NB4 (cell line): ENCODE results near the gene KIRREL1.

Experiments used
- DNase-seq: peaks from one replicate; pipeline ENCODE4 v3.0.0; 2010; ENCODE audit warnings: low read depth
- H3K4me3 ChIP-seq: one replicate; pipeline ENCODE4 v1.5.1; 2011; ENCODE audit warnings: mild to moderate bottlenecking, low read depth, low read length, moderate library complexity
- MYC ChIP-seq: IDR thresholded peaks from 2 replicates; pipeline ENCODE4 v1.6.1; 2011; ENCODE audit warnings: low read depth, low read length
- POLR2A ChIP-seq: IDR thresholded peaks from 2 replicates; pipeline ENCODE4 v1.6.1; 2011; ENCODE audit warnings: mild to moderate bottlenecking; ENCODE audit not compliant: insufficient read length; ENCODE audit errors: extremely low read depth
- TF ChIP-seq, protein P1 (sequence below): IDR thresholded peaks from one replicate; pipeline ENCODE4 v1.5.1; 2012; ENCODE audit warnings: low read depth, low read length
- TF ChIP-seq, protein P2 (sequence below): IDR thresholded peaks from 2 replicates; pipeline ENCODE4 v1.6.1; 2011; ENCODE audit warnings: low read depth, low read length

Gene KIRREL1

DNA sequence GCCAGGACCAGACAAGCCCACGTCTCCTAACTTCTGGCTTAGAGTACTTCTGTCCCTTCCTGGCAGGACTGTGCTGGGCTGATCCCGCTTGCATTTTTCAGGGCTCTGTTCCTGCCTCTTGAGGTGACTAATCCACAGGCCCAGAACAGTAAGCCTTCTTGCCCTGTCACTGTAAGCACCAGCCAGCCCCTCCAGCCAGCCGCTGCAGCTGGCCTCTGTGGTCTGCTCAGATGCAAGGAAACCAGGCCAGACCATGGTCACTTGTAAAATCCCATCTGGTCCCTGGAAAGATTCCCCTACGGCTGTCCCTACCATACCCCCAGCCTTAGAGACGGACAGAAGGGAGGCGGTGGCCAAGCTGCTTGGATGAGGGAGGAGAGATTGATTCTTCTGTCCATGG, 74.2 kb downstream of the KIRREL1 start:
- TF ChIP-seq, protein P1, sequence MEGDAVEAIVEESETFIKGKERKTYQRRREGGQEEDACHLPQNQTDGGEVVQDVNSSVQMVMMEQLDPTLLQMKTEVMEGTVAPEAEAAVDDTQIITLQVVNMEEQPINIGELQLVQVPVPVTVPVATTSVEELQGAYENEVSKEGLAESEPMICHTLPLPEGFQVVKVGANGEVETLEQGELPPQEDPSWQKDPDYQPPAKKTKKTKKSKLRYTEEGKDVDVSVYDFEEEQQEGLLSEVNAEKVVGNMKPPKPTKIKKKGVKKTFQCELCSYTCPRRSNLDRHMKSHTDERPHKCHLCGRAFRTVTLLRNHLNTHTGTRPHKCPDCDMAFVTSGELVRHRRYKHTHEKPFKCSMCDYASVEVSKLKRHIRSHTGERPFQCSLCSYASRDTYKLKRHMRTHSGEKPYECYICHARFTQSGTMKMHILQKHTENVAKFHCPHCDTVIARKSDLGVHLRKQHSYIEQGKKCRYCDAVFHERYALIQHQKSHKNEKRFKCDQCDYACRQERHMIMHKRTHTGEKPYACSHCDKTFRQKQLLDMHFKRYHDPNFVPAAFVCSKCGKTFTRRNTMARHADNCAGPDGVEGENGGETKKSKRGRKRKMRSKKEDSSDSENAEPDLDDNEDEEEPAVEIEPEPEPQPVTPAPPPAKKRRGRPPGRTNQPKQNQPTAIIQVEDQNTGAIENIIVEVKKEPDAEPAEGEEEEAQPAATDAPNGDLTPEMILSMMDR: no peak
- TF ChIP-seq MYC: no peak
- TF ChIP-seq, protein P2, sequence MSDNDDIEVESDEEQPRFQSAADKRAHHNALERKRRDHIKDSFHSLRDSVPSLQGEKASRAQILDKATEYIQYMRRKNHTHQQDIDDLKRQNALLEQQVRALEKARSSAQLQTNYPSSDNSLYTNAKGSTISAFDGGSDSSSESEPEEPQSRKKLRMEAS: no peak
- no peak for TF ChIP-seq POLR2A
- no peak for DNase-seq
- H3K4me3 ChIP-seq: no peak overlapping the region

DNA sequence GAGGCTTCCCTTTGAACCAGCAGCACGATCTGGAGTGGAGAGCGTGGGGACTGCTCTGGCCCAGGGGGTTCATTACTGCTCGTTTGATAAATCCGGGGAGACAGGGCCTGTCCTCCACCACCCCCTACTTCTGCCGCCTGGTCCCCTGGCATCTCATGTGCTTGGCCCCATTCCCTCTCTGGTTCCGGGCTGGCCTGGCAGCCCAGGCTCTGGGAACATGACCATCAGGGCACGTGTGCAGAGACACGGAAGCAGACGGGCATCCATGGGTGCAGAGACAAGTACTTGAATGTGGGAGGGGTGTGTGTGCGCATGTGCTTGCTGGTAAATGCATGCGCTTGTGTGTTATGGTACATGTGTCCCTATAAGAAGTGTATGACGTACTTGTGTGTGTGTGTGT, 75.5 kb downstream of the KIRREL1 start:
- TF ChIP-seq, protein P2: no peak
- TF ChIP-seq MYC (no peak), POLR2A (no peak)
- TF ChIP-seq, protein P1: no peak
- no peak for DNase-seq
- no peak overlapping the region for H3K4me3 ChIP-seq

DNA sequence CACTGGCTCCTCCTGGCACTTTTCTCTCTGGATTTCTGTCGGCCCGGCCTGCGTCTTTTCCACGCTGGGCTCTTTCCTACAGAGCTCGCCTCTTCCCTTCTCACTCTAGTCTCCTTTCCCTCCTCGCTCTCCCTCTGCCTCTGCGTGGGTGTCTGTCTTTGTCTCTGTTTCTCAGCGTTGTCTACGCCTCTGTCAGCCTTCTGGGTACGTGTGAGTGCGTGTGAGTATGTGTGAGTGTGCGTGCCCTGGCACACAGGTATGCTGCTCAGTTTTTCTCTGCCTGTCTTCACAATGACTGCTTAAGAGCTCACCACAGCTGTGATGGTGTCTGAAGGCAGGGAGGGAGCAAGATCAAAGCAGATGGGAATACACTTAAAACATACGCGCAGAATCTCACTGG, 77.7 kb downstream of the KIRREL1 start:
- no peak overlapping the region for H3K4me3 ChIP-seq
- TF ChIP-seq, protein P2: no peak
- TF ChIP-seq, protein P1: no peak
- TF ChIP-seq MYC (no peak), POLR2A (no peak)
- DNase-seq: no peak

DNA sequence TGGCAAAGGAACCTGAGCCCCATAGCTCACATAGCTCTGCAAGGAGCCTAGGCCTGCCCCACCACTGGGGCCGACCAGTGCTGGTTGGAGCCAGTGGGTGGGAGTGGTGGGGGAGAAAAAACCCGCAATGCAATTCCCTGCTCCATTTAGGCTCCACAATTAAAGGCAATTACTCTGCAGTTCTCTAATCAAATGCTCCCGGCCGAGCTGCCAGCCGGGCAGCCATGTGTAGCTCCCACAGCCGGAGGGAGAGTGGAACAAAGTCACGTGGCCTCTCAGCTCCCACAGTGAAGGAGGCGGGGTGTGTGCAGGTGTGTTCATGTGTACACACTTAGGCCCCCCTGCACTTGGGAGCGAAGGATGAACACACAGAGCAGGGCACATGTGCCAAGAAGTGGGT, 81.6 kb downstream of the KIRREL1 start:
- TF ChIP-seq, protein P1: no peak
- no peak for TF ChIP-seq POLR2A
- no peak for TF ChIP-seq MYC
- TF ChIP-seq, protein P2: no peak
- no peak for DNase-seq
- no peak overlapping the region for H3K4me3 ChIP-seq

DNA sequence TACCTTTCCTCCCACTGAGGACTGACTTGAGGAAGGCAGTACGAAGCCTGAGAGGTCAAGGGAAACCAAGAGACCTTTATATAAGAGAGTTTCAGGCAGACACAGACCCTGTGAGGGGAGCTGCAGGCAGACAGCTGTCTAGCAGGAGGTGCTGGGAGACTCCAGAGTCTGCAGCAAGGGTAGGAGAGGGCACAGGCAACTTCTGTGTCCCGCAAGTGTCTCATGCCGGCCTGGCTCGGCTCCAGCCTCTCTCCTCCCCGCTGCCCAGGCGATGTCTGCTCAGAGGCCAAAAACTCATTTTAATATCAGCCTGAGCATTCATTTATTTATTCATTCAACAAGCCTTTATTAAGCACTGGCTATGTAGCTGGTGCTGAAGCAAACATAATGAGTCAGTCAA, 83.0 kb downstream of the KIRREL1 start:
- DNase-seq: no peak
- TF ChIP-seq, protein P1: no peak
- H3K4me3 ChIP-seq: no peak overlapping the region

DNA sequence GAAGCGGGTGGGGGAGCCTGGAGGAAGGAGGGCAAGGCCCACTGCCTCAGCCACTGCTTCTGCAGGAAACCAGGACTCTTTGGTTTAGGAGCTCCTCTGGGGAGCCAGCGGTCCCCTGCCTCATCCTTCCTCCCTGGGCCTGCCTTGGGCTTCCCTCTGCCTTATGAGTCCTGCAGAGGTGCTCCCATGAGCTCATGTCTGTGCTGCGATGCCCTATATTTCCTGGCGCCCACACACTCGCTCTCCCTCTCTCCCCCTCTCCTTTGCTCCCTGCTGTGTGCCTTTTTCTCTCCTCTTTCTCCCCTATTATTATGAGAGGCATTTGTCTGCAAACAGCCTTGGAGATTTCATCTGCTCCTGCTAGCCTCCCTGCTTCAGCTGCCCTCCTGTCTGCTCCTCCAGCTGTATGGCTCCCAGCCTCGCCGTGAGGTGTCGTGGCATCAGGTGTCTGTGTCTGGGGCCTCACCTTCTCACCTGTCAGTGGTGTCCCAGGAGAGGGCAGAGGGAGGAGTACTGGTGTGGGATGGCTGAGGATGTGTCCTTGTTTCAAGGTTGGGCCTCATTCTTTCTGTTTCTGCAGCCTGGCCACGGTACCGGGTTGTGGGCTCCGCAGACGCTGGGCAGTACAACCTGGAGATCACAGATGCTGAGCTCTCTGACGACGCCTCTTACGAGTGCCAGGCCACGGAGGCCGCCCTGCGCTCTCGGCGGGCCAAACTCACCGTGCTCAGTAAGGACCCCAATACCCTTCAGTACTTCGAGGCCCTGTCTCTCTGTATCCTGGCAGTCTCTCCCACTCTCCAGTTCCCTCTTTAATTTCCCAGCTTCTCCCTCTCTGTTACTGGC, 84.2 kb downstream of the KIRREL1 start:
- DNase-seq: no peak
- no peak overlapping the region for H3K4me3 ChIP-seq
- no peak for TF ChIP-seq POLR2A
- TF ChIP-seq, protein P2: no peak
- TF ChIP-seq, protein P1: no peak
- no peak for TF ChIP-seq MYC
